Measurements from ENCODE around the gene PFN1. TPM values are rescaled to one million over a fixed set of nuclear protein-coding genes. Genes with fewer than 3 reads are reported as not detected.

The PFN1 gene
- total and polyA plus RNA-seq, 7 donors = 149 to 1,518 (median 232) TPM

DNA sequence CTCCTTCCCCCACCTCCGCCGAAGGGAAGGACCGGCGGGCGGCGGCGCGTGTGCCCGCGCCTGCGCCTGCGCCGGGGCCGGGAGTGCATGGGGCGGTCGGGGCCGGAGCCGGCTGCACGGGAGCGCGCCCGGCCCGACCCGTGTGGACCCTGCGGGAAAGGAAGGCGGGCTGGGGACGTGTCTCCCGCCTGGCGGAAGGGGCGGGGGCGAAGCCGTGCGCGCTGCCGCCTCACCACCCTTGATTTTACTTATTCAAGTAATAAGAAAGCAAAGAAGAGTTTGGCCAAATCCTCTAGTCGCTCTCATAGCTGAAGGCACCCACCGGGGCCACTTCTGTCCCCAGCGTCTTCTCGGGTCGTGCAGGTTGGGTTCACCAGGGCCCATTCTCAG lies 596 bp upstream of the PFN1 start:
- Histone ChIP-seq H3K27me3 (ENCODE audit: insufficient read depth in 3 of 3, low read length in 2 of 3) (no peaks in the 10 kb centered on the region), H3K4me3 (peak overlapping the region; percentile 97), H3K27ac (peak overlapping the region; percentile 96), H3K36me3 (ENCODE audit: insufficient read depth in 1 of 2, low read depth in 1 of 2) (peaks cover 0 to 34% of the 10 kb centered on the region in 2 donors), H3K4me1 (peaks cover 41% of the 10 kb centered on the region), H3K9me3 (no peaks in the 10 kb centered on the region)
- DNase-seq (peak; percentile 89 to 92), ATAC-seq (peak; percentile 65 to 71 (median 70))
- intact Hi-C loops (cut with DNase I) = loop anchor here in 1 of 2 donors (1.0 kb wide), 1 partner anchor 18 kb away; the partner anchor contains the start of gene SPAG7
- 0 to 1% (median 0%) methylated on average over 18 to 40 of the region's 40 CpGs for WGBS, 3 donors
- TF ChIP-seq, protein P1, sequence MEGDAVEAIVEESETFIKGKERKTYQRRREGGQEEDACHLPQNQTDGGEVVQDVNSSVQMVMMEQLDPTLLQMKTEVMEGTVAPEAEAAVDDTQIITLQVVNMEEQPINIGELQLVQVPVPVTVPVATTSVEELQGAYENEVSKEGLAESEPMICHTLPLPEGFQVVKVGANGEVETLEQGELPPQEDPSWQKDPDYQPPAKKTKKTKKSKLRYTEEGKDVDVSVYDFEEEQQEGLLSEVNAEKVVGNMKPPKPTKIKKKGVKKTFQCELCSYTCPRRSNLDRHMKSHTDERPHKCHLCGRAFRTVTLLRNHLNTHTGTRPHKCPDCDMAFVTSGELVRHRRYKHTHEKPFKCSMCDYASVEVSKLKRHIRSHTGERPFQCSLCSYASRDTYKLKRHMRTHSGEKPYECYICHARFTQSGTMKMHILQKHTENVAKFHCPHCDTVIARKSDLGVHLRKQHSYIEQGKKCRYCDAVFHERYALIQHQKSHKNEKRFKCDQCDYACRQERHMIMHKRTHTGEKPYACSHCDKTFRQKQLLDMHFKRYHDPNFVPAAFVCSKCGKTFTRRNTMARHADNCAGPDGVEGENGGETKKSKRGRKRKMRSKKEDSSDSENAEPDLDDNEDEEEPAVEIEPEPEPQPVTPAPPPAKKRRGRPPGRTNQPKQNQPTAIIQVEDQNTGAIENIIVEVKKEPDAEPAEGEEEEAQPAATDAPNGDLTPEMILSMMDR (IDR thresholded peaks at IDR 0.05) = no peak

GRCh38 chr17:4947411-4948165 lies 742 bp downstream of the PFN1 start:
- H3K27ac ChIP-seq = peak overlapping the region; percentile 96
- ATAC-seq (peak; percentile 8 to 33 (median 30)), DNase-seq (peak; percentile 72 to 78)
- 1 to 3% (median 1%) methylated on average over 27 to 56 of the region's 56 CpGs for WGBS, 3 donors
- no peaks in the 10 kb centered on the region for H3K9me3 ChIP-seq
- TF ChIP-seq, protein P1 (IDR thresholded peaks at IDR 0.05) = no peak
- intact Hi-C loops (cut with DNase I) = loop anchor here in 1 of 2 donors (1.0 kb wide), 1 partner anchor 20 kb away; the partner anchor contains the start of gene SPAG7
- peak overlapping the region; percentile 97 for H3K4me3 ChIP-seq
- peaks cover 33% of the 10 kb centered on the region for H3K4me1 ChIP-seq
- peaks cover 0 to 43% of the 10 kb centered on the region in 2 donors for H3K36me3 ChIP-seq (ENCODE audit: insufficient read depth in 1 of 2, low read depth in 1 of 2)
- H3K27me3 ChIP-seq (ENCODE audit: insufficient read depth in 3 of 3, low read length in 2 of 3) = no peaks in the 10 kb centered on the region

DNA sequence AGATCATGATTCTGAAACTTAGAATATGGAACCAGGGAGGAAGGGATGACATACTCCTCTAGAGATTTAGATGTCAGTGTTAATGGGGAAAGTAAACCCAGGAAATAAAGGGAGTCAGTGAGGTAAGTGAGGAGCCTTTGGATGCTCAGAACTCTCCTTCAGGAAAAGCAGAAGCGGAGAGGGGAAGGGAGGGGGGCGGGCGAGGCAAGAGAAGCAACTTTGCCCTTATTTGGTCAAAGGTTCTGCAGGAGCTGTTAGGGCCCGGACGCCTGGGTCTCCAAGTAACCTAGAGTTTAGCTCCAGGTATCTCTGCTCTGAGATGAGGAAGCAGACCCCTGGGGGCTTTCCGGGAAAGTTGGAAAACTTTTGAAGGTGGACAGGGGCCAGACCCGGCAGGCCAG lies 1.3 kb downstream of the PFN1 start:
- intact Hi-C loops (cut with DNase I) = no loop called here
- Histone ChIP-seq H3K27ac (peak overlapping the region; percentile 96), H3K4me3 (peak overlapping the region; percentile 97), H3K27me3 (ENCODE audit: insufficient read depth in 3 of 3, low read length in 2 of 3) (no peaks in the 10 kb centered on the region), H3K4me1 (peaks cover 33% of the 10 kb centered on the region), H3K36me3 (ENCODE audit: insufficient read depth in 1 of 2, low read depth in 1 of 2) (peaks cover 0 to 49% of the 10 kb centered on the region in 2 donors), H3K9me3 (no peaks in the 10 kb centered on the region)
- 15 to 27% (median 18%) methylated on average over 7 of the region's 7 CpGs for WGBS, 3 donors
- DNase-seq (peak in 1 of 2 donors; percentile 46), ATAC-seq (no peak)
- TF ChIP-seq, protein P1 (IDR thresholded peaks at IDR 0.05) = no peak

DNA sequence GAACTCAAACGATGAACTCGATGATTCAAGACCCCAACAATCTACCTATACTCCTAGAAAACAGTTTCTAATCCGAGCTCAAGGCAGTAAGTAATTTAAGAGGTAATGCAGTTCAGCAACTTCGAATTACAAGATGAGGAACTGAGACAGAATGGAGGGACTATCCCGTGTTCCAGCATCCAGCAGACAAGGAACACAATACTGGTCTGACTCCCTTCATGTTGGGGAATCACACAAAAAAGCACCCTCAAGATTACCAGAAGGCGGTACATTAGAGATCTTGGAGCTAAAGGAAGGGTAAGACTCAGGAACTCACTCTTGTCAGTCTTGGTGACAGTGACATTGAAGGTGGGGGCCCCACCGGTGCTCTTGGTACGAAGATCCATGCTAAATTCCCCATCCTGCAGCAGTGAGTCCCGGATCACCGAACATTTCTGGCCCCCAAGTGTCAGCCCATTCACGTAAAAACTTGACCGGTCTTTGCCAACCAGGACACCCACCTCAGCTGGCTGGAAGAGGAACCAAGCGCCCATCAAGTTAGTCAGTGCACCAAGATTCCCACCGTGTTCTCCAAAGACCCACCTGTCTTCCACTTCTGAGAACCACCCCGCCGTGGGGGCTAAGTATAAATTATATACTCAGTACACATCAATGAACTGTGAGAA lies 1.9 kb downstream of the PFN1 start:
- Histone ChIP-seq H3K27ac (peak overlapping the region; percentile 96), H3K9me3 (no peaks in the 10 kb centered on the region), H3K4me1 (peaks cover 36% of the 10 kb centered on the region), H3K27me3 (ENCODE audit: insufficient read depth in 3 of 3, low read length in 2 of 3) (no peaks in the 10 kb centered on the region), H3K4me3 (peak overlapping the region; percentile 97), H3K36me3 (ENCODE audit: insufficient read depth in 1 of 2, low read depth in 1 of 2) (peaks cover 0 to 51% of the 10 kb centered on the region in 2 donors)
- ATAC-seq (no peak), DNase-seq (no peak)
- TF ChIP-seq, protein P1 (IDR thresholded peaks at IDR 0.05) = no peak
- intact Hi-C loops (cut with DNase I) = no loop called here
- WGBS, 3 donors = 19 to 27% (median 20%) methylated on average over 16 of the region's 16 CpGs
